ENCODE measurements around the gene USP34. TPM values are rescaled to one million over a fixed set of nuclear protein-coding genes. Genes with fewer than 3 reads are reported as not detected.

Gene USP34
- total RNA-seq, 1 donor from 2014 or later: 176 TPM

- Mint-ChIP-seq H3K36me3 (ENCODE audit: low read depth) (peaks cover 64% of the 10 kb centered on the region), H3K4me3 (no peak overlapping the region), H3K27ac (no peak overlapping the region), H3K9me3 (no peaks in the 10 kb centered on the region), H3K4me1 (no peaks in the 10 kb centered on the region), H3K27me3 (no peaks in the 10 kb centered on the region)
- ChIA-PET CTCF (no interaction called here), POLR2A (no interaction called here)
- ATAC-seq (ENCODE audit: low read depth): no peak
- DNase-seq: no peak
- intact Hi-C loops (cut with micrococcal nuclease): no loop called here
- no peak for TF ChIP-seq CTCF (IDR thresholded peaks at IDR 0.05)
Measured at GRCh38 chr2:61220768-61221167, 250.1 kb downstream of the USP34 start.

- DNase-seq (no peak), ATAC-seq (ENCODE audit: low read depth) (no peak)
- CTCF ChIA-PET: no interaction called here
- intact Hi-C loops (cut with micrococcal nuclease): loop anchor here (10.0 kb wide), 1 partner anchor 514 kb away; no protein-coding TSS in a partner anchor
- TF ChIP-seq CTCF (IDR thresholded peaks at IDR 0.05): no peak
- POLR2A ChIA-PET: no interaction called here
- Mint-ChIP-seq H3K4me3 (no peak overlapping the region), H3K9me3 (no peaks in the 10 kb centered on the region), H3K27me3 (no peaks in the 10 kb centered on the region), H3K36me3 (ENCODE audit: low read depth) (peaks cover 63% of the 10 kb centered on the region), H3K27ac (no peak overlapping the region), H3K4me1 (no peaks in the 10 kb centered on the region)
Measured at GRCh38 chr2:61218817-61219170, 252.1 kb downstream of the USP34 start.

- no peaks in the 10 kb centered on the region for H3K4me1 Mint-ChIP-seq
- TF ChIP-seq CTCF (IDR thresholded peaks at IDR 0.05): no peak
- H3K9me3 Mint-ChIP-seq: no peaks in the 10 kb centered on the region
- H3K36me3 Mint-ChIP-seq (ENCODE audit: low read depth): peaks cover 66% of the 10 kb centered on the region
- DNase-seq (no peak), ATAC-seq (ENCODE audit: low read depth) (no peak)
- ChIA-PET POLR2A (interaction anchor here (0.6 kb wide), 1 partner anchor 20 kb away, joined by 5 read pairs; no protein-coding TSS in a partner anchor), CTCF (interaction anchor here (0.7 kb wide), 1 partner anchor 11 kb away, joined by 3 read pairs; no protein-coding TSS in a partner anchor)
- H3K4me3 Mint-ChIP-seq: no peak overlapping the region
- H3K27ac Mint-ChIP-seq: no peak overlapping the region
- intact Hi-C loops (cut with micrococcal nuclease): loop anchor here (10.0 kb wide), 1 partner anchor 513 kb away; no protein-coding TSS in a partner anchor
- H3K27me3 Mint-ChIP-seq: no peaks in the 10 kb centered on the region
Measured at GRCh38 chr2:61218076-61218816, 252.6 kb downstream of the USP34 start.

- peak overlapping the region; percentile 71 for H3K27ac Mint-ChIP-seq
- ChIA-PET POLR2A (interaction anchor here (1.0 kb wide), 1 partner anchor 69 kb away, joined by 3 read pairs; no protein-coding TSS in a partner anchor), CTCF (no interaction called here)
- no peaks in the 10 kb centered on the region for H3K9me3 Mint-ChIP-seq
- no peaks in the 10 kb centered on the region for H3K4me1 Mint-ChIP-seq
- peaks cover 58% of the 10 kb centered on the region for H3K36me3 Mint-ChIP-seq (ENCODE audit: low read depth)
- H3K27me3 Mint-ChIP-seq: no peaks in the 10 kb centered on the region
- H3K4me3 Mint-ChIP-seq: no peak overlapping the region
- no peak for TF ChIP-seq CTCF (IDR thresholded peaks at IDR 0.05)
- intact Hi-C loops (cut with micrococcal nuclease): loop anchor here (10.0 kb wide), 1 partner anchor 509 kb away; no protein-coding TSS in a partner anchor
- DNase-seq: no peak
- no peak for ATAC-seq (ENCODE audit: low read depth)
Measured at GRCh38 chr2:61214171-61214570, 256.7 kb downstream of the USP34 start.

GRCh38 chr2:61210332-61210981, 260.4 kb downstream of the USP34 start:
- no peak for TF ChIP-seq CTCF (IDR thresholded peaks at IDR 0.05)
- Mint-ChIP-seq H3K27me3 (no peaks in the 10 kb centered on the region), H3K27ac (no peak overlapping the region), H3K4me1 (no peaks in the 10 kb centered on the region), H3K4me3 (no peak overlapping the region), H3K36me3 (ENCODE audit: low read depth) (peaks cover 76% of the 10 kb centered on the region), H3K9me3 (no peaks in the 10 kb centered on the region)
- no peak for DNase-seq
- ChIA-PET POLR2A (no interaction called here), CTCF (no interaction called here)
- intact Hi-C loops (cut with micrococcal nuclease): loop anchor here (10.0 kb wide), 1 partner anchor 506 kb away; no protein-coding TSS in a partner anchor
- ATAC-seq (ENCODE audit: low read depth): no peak
